CD4-positive, alpha-beta T cell treated with Interferon gamma for 1 hour (primary cell): Measurements from ENCODE around the gene CHST4.
"Not testable (repeated sequence)": the region's sequence is repeated elsewhere in the genome, so short reads cannot be mapped to it uniquely, and the experiment has no call there.

Experiments used
- DNase-seq: peaks from one replicate; pipeline ENCODE4 v3.0.0-alpha.2; 2020

CHST4 gene

GRCh38 chr16:71526111-71526631, at the start of gene CHST4:
Gene CHST4 (plus strand): TSS chr16:71526426. CDS start chr16:71536678, 10,252 bp downstream.
- DNase-seq: no peak

- no peak for DNase-seq
These were observed 49.6 kb upstream of the CHST4 start for GRCh38 chr16:71476457-71477124.

- no peak for DNase-seq
These were observed 46.8 kb upstream of the CHST4 start for GRCh38 chr16:71479420-71479819.

- DNase-seq: no peak
These were observed 45.3 kb upstream of the CHST4 start for GRCh38 chr16:71480956-71481355.

- DNase-seq: no peak
These were observed 43.7 kb upstream of the CHST4 start for GRCh38 chr16:71482569-71482968.

GRCh38 chr16:71484006-71484893, 42.0 kb upstream of the CHST4 start:
- peak; percentile 88 for DNase-seq

- no peak for DNase-seq
These were observed 37.1 kb upstream of the CHST4 start, which contains the start of gene ZNF19 for GRCh38 chr16:71489122-71489521. Gene ZNF19 (minus strand): TSS chr16:71489324. CDS start chr16:71482114, 7,210 bp downstream.

GRCh38 chr16:71490361-71490760, 35.9 kb upstream of the CHST4 start:
- DNase-seq: no peak

GRCh38 chr16:71491054-71491453, 35.2 kb upstream of the CHST4 start:
- no peak for DNase-seq

- no peak for DNase-seq
These were observed 33.4 kb upstream of the CHST4 start for GRCh38 chr16:71492786-71493185.

- DNase-seq: no peak
These were observed 33.0 kb upstream of the CHST4 start for GRCh38 chr16:71493213-71493612.

- DNase-seq: no peak
These were observed 28.2 kb upstream of the CHST4 start for GRCh38 chr16:71498031-71498430.

GRCh38 chr16:71499775-71500364, 26.4 kb upstream of the CHST4 start:
- peak; percentile 21 for DNase-seq

GRCh38 chr16:71500964-71501363, 25.3 kb upstream of the CHST4 start:
- DNase-seq: no peak

- DNase-seq: no peak
These were observed 24.7 kb upstream of the CHST4 start for GRCh38 chr16:71501547-71501946.

GRCh38 chr16:71504051-71504450, 22.2 kb upstream of the CHST4 start:
- DNase-seq: not testable (repeated sequence)

GRCh38 chr16:71504901-71505300, 21.3 kb upstream of the CHST4 start:
- DNase-seq: no peak

- DNase-seq: no peak
These were observed 19.2 kb upstream of the CHST4 start for GRCh38 chr16:71507061-71507460.

GRCh38 chr16:71513302-71513701, 12.9 kb upstream of the CHST4 start:
- no peak for DNase-seq

GRCh38 chr16:71514476-71514875, 11.8 kb upstream of the CHST4 start:
- no peak for DNase-seq

GRCh38 chr16:71515026-71515425, 11.2 kb upstream of the CHST4 start:
- DNase-seq: no peak

- DNase-seq: no peak
These were observed 5.7 kb upstream of the CHST4 start for GRCh38 chr16:71520550-71520949.
